HepG2 (cell line): ENCODE data around the gene IL1RAP. TPM values are rescaled to one million over a fixed set of nuclear protein-coding genes. Genes with fewer than 3 reads are reported as not detected.

Source experiments
- ATAC-seq: fragments of 200-7000 bp; cut with Tn5 transposase; 3 replicates; pipeline ENCODE4 v1.9.1; 2020; ENCODE audit warnings: mild to moderate bottlenecking, moderate library complexity
- BruUV-seq: library from RNA; stranded (reverse); fragments of 400-500 nt; replicated peaks from 2 replicates; lab custom pipeline; 2021; lab: Mats Ljungman, UMichigan
- CTCF ChIA-PET: fragments of 300-600 bp; formaldehyde crosslinking; extraction: SDS; loops from one replicate; lab custom pipeline; 2021; ENCODE audit warnings: low total read pairs, inconsistent platforms, low intra/inter-chr PET ratio; lab: Yijun Ruan, JAX
- POLR2A ChIA-PET: fragments of 350-600 bp; sonication (Branson Sonifier 250); formaldehyde crosslinking; loops from one replicate; lab custom pipeline; 2020; ENCODE audit warnings: antibody characterized with exemption, inconsistent platforms; lab: Yijun Ruan, JAX
- DNase-seq: peaks from one replicate; pipeline ENCODE4 v3.0.0-alpha.2; 2015; ENCODE audit warnings: low spot score
- FAIRE-seq: peaks from 3 replicates; lab custom pipeline; 2011; peaks lifted over from hg19 to GRCh38; lab: Jason Lieb, UNC
- H2AFZ ChIP-seq: one replicate; pipeline ENCODE4 v1.6.1; 2011; ENCODE audit warnings: low read length, inconsistent platforms
- H3K27ac ChIP-seq: fragments of 300-600 bp; 3 replicates; pipeline ENCODE4 v1.8.0; 2011; ENCODE audit warnings: mixed run types, mild to moderate bottlenecking, mixed read lengths, low read length, inconsistent platforms; ENCODE audit not compliant: insufficient read depth; ENCODE audit errors: extremely low read length
- H3K27me3 ChIP-seq, 2 experiments: fragments of 200-600 bp in 1 of 2; 2 replicates in 1 of 2; 3 replicates in 1 of 2; pipeline versions ENCODE4 v1.6.0 to v1.8.0; 2011; ENCODE audit warnings: low read length in 2 of 2, mild to moderate bottlenecking in 2 of 2, moderate library complexity in 2 of 2, inconsistent platforms in 1 of 2; ENCODE audit not compliant: insufficient read depth in 2 of 2, control insufficient read depth in 1 of 2
- H3K36me3 ChIP-seq, 2 experiments: fragments of 200-600 bp in 1 of 2; replicated peaks in 1 of 2; 2 replicates in 1 of 2; 3 replicates in 1 of 2; pipeline versions ENCODE4 v1.5.1 to v1.8.0; 2011; ENCODE audit warnings: low read length in 2 of 2, inconsistent platforms in 1 of 2; ENCODE audit not compliant: insufficient read depth in 2 of 2, control insufficient read depth in 1 of 2
- H3K4me1 ChIP-seq: 2 replicates; pipeline ENCODE4 v1.5.1; 2012; ENCODE audit warnings: low read length, inconsistent platforms; ENCODE audit not compliant: insufficient read depth
- H3K4me2 ChIP-seq: 2 replicates; pipeline ENCODE4 v1.6.0; 2011; ENCODE audit warnings: low read depth, low read length, inconsistent platforms
- H3K4me3 ChIP-seq, 3 experiments: fragments of 200-600 bp in 1 of 3; sonication (generic), shearing (Covaris generic) in 1 of 3; replicated peaks in 1 of 3; 2 replicates each; pipeline ENCODE4 v1.5.1; 2011 to 2016; ENCODE audit warnings: low read length in 3 of 3, inconsistent platforms in 2 of 3, low read depth in 2 of 3, mild to moderate bottlenecking in 2 of 3, control low read depth in 1 of 3, mixed read lengths in 1 of 3; ENCODE audit not compliant: insufficient read depth in 1 of 3
- H3K79me2 ChIP-seq: one replicate; pipeline ENCODE4 v1.6.1; 2011; ENCODE audit warnings: low read length, inconsistent platforms; ENCODE audit not compliant: insufficient read depth
- H3K9ac ChIP-seq: 2 replicates; pipeline ENCODE4 v1.6.0; 2011; ENCODE audit warnings: mild to moderate bottlenecking, low read depth, low read length, inconsistent platforms; ENCODE audit not compliant: insufficient read depth
- H3K9me3 ChIP-seq: 2 replicates; pipeline ENCODE4 v1.5.1; 2012; ENCODE audit warnings: mild to moderate bottlenecking, low read length
- H4K20me1 ChIP-seq: 2 replicates; pipeline ENCODE4 v1.6.0; 2011; ENCODE audit warnings: inconsistent platforms, mild to moderate bottlenecking, low read length, moderate library complexity; ENCODE audit not compliant: insufficient read depth
- ESRRA ChIP-seq: sonication (generic); formaldehyde crosslinking; IDR thresholded peaks from 2 replicates; pipeline ENCODE4 v1.5.1; 2020; ENCODE audit warnings: mild to moderate bottlenecking, low read depth, missing genetic modification reagents
- HMG20B ChIP-seq: conservative IDR thresholded peaks from 2 replicates; pipeline ENCODE4 v1.6.1; 2016; ENCODE audit warnings: missing genetic modification reagents, missing compliant biosample characterization
- PATZ1 ChIP-seq: sonication (generic); formaldehyde crosslinking; IDR thresholded peaks from 2 replicates; pipeline ENCODE4 v1.4.0; 2020; ENCODE audit warnings: missing genetic modification reagents
- SIN3A ChIP-seq: IDR thresholded peaks from 2 replicates; pipeline ENCODE4 v1.6.1; 2011; ENCODE audit warnings: low read depth, mild to moderate bottlenecking, control low read depth, low read length, borderline replicate concordance
- ZBTB7B ChIP-seq: sonication (generic); formaldehyde crosslinking; IDR thresholded peaks from 2 replicates; pipeline ENCODE4 v1.4.0; 2020; ENCODE audit warnings: missing genetic modification reagents
- ZNF326 ChIP-seq: sonication (generic); formaldehyde crosslinking; IDR thresholded peaks from 2 replicates; pipeline ENCODE4 v1.4.0; 2020; ENCODE audit warnings: missing genetic modification reagents, borderline replicate concordance
- ZNF496 ChIP-seq: sonication (generic); formaldehyde crosslinking; IDR thresholded peaks from 2 replicates; pipeline ENCODE4 v1.8.1; 2023; ENCODE audit warnings: mild to moderate bottlenecking, moderate library complexity, missing genetic modification reagents; ENCODE audit not compliant: insufficient replicate concordance
- ZNF530 ChIP-seq: sonication (generic); formaldehyde crosslinking; IDR thresholded peaks from 2 replicates; pipeline ENCODE4 v1.5.0; 2020; ENCODE audit warnings: low read depth, mild to moderate bottlenecking, missing genetic modification reagents
- ZNF577 ChIP-seq: sonication (generic); formaldehyde crosslinking; IDR thresholded peaks from 2 replicates; pipeline ENCODE4 v1.4.0; 2020; ENCODE audit warnings: mild to moderate bottlenecking, low read depth, missing genetic modification reagents, borderline replicate concordance
- ZNF710 ChIP-seq: sonication (generic); formaldehyde crosslinking; IDR thresholded peaks from 2 replicates; pipeline ENCODE4 v1.5.0; 2020; ENCODE audit warnings: mild to moderate bottlenecking, missing genetic modification reagents, borderline replicate concordance
- ZNF800 ChIP-seq: sonication (generic); formaldehyde crosslinking; IDR thresholded peaks from 2 replicates; pipeline ENCODE4 v1.4.0; 2020; ENCODE audit warnings: missing genetic modification reagents
- ZNF839 ChIP-seq: sonication (generic); formaldehyde crosslinking; IDR thresholded peaks from 2 replicates; pipeline ENCODE4 v1.4.0; 2020; ENCODE audit warnings: missing genetic modification reagents, mild to moderate bottlenecking, borderline replicate concordance
- ZSCAN25 ChIP-seq: sonication (generic); formaldehyde crosslinking; IDR thresholded peaks from 2 replicates; pipeline ENCODE4 v1.8.0; 2022; ENCODE audit warnings: mild to moderate bottlenecking, missing genetic modification reagents
- WGBS: methylation state at CpG from one replicate; pipeline ENCODE4 v1.1.6; 2017; ENCODE audit warnings: low lambda C conversion rate; 5-methylcytosine and 5-hydroxymethylcytosine counted together
- in situ Hi-C: cut with HindIII; loops from 2 replicates; pipeline ENCODE4 v1.10.0; 2017; ENCODE audit warnings: low pct_unique_long_range_greater_than_20kb; ENCODE audit not compliant: extremely low pct_ligation_motif_present
- intact Hi-C: fragments of 100-400 bp; cut with micrococcal nuclease; formaldehyde crosslinking; loops from one replicate; pipeline ENCODE4 v1.10.0; 2022; ENCODE audit not compliant: unreplicated experiment
- polyA plus RNA-seq, 8 experiments: library from polyadenylated mRNA; depleted of rRNA in 3 of 8; stranded (reverse) in 7 of 8; unstranded in 1 of 8; fragments of >200 nt; fragmentation: Illumina TruSeq in 4 of 8; extraction: Trizol in 4 of 8; gene quantifications; 2 replicates each; pipeline versions ENCODE4 v1.2.1 to v1.2.3, GENCODE V29; 2011 to 2016; ENCODE audit warnings: low read depth in 4 of 8, missing spikeins in 1 of 8, mixed read lengths in 1 of 8; ENCODE audit not compliant: insufficient read depth in 1 of 8
- total RNA-seq, 5 experiments: library from RNA; depleted of rRNA; stranded (reverse); fragments of >200 nt; fragmentation: Illumina TruSeq; extraction: Trizol; gene quantifications; 2 replicates each; pipeline ENCODE4 v1.2.3, GENCODE V29; 2016; ENCODE audit warnings: low read depth in 1 of 5

IL1RAP gene
- total and polyA plus RNA-seq, 2 of the 13 experiments (the other 11 are each of a cell fraction or from before 2014, with no cell fraction given), result 18.3 to 54.9 TPM

GRCh38 chr3:190575437-190576185 is 61.7 kb downstream of the IL1RAP start (continued):
- TF ChIP-seq PATZ1, result no peak
- no peak for TF ChIP-seq ZNF530 (CRISPR knock-in tag)
- no peak for TF ChIP-seq ZNF839 (CRISPR knock-in tag)
- TF ChIP-seq, all 625 proteins: peak for 0

- Histone ChIP-seq H3K4me1 (peaks cover 22% of the 10 kb centered on the region), H3K36me3 (peaks cover 1 to 5% of the 10 kb centered on the region in 2 experiments; a peak in 1 of 5 replicates), H3K27ac (no peak overlapping the region), H3K9me3 (no peaks in the 10 kb centered on the region), H3K4me2 (no peak overlapping the region), H3K27me3 (no peaks in the 10 kb centered on the region), H2AFZ (no peak overlapping the region), H3K9ac (no peak overlapping the region), H3K4me3 (no peak overlapping the region), H4K20me1 (no peaks in the 10 kb centered on the region), H3K79me2 (no peaks in the 10 kb centered on the region)
- FAIRE-seq (no peak), ATAC-seq (no peak), DNase-seq (no peak)
- POLR2A ChIA-PET, result no interaction called here
- 98% methylated on average over 4 of the region's 4 CpGs for WGBS
- TF ChIP-seq ZBTB7B (CRISPR knock-in tag) (no peak), ZNF496 (no peak), ZNF800 (CRISPR knock-in tag) (no peak), HMG20B (CRISPR knock-in tag) (no peak), ZNF326 (CRISPR knock-in tag) (no peak), ZNF710 (CRISPR knock-in tag) (no peak), ZSCAN25 (CRISPR knock-in tag) (no peak), ESRRA (CRISPR knock-in tag) (no peak), SIN3A (no peak), ZNF577 (CRISPR knock-in tag) (no peak)
- BruUV-seq, result no TSS peak
- intact Hi-C loops (no loop called here), in situ Hi-C loops (no loop called here)
- CTCF ChIA-PET, result no interaction called here
Observed at GRCh38 chr3:190577225-190577624, 63.3 kb downstream of the IL1RAP start.
